Lower lobe of right lung (tissue), 2 donors: ENCODE measurements around the gene PDK1. TPM values are rescaled to one million over a fixed set of nuclear protein-coding genes. Genes with fewer than 3 reads are reported as not detected.
A peak's percentile ranks its signal among the peaks of the same experiment; 100 is the strongest.

ENCODE experiments used
- ATAC-seq, 2 donors: fragments of 200-7000 bp; cut with Tn5 transposase; one replicate each; pipeline ENCODE4 v1.9.1; 2020 to 2022; ENCODE audit warnings: mild to moderate bottlenecking in 2 of 2, moderate library complexity in 2 of 2
- DNase-seq: peaks from one replicate; pipeline ENCODE4 v3.0.0-alpha.2; 2020
- H3K27ac ChIP-seq: fragments of 200-600 bp; one replicate; pipeline ENCODE4 v1.8.0; 2022
- H3K27me3 ChIP-seq: fragments of 200-600 bp; one replicate; pipeline ENCODE4 v1.8.0; 2022; ENCODE audit warnings: low read depth
- H3K36me3 ChIP-seq: fragments of 200-600 bp; one replicate; pipeline ENCODE4 v1.8.0; 2022; ENCODE audit warnings: mild to moderate bottlenecking
- H3K4me1 ChIP-seq: fragments of 200-600 bp; one replicate; pipeline ENCODE4 v1.8.0; 2022
- H3K4me3 ChIP-seq: fragments of 200-600 bp; one replicate; pipeline ENCODE4 v1.8.0; 2022; ENCODE audit warnings: mild to moderate bottlenecking
- H3K9me3 ChIP-seq: fragments of 200-600 bp; one replicate; pipeline ENCODE4 v1.8.0; 2022
- intact Hi-C: fragments of 100-400 bp; cut with DNase I; formaldehyde crosslinking; loops from one replicate; pipeline ENCODE4 v1.11.0; 2022
- long read RNA-seq: library from polyadenylated mRNA; unstranded; transcript quantifications from one replicate; pipeline ENCODE4 v2.0.0, GENCODE V29; 2021
- total RNA-seq: library from RNA; stranded (reverse); fragmentation: NEBNext Ultra II Directional; extraction: Animal tissue kit (Norgen Biotek cat#: 25700); gene quantifications from one replicate; pipeline ENCODE4 v1.2.1, GENCODE V29; 2021
- TF ChIP-seq, protein P1 (sequence below): fragments of 200-600 bp; IDR thresholded peaks from one replicate; pipeline ENCODE4 v1.8.0; 2022; ENCODE audit warnings: antibody characterized with exemption, mild to moderate bottlenecking
- donor health status: DM: no; HTN: yes; CAD: no; lungs with severe emphysema.

Gene PDK1
- total RNA-seq = 9.5 TPM
- long read RNA-seq, partial matches to known transcripts = 4 of 5 reads
- long read RNA-seq, other reads (novel, unspliced or antisense) = 1 of 5 reads

DNA sequence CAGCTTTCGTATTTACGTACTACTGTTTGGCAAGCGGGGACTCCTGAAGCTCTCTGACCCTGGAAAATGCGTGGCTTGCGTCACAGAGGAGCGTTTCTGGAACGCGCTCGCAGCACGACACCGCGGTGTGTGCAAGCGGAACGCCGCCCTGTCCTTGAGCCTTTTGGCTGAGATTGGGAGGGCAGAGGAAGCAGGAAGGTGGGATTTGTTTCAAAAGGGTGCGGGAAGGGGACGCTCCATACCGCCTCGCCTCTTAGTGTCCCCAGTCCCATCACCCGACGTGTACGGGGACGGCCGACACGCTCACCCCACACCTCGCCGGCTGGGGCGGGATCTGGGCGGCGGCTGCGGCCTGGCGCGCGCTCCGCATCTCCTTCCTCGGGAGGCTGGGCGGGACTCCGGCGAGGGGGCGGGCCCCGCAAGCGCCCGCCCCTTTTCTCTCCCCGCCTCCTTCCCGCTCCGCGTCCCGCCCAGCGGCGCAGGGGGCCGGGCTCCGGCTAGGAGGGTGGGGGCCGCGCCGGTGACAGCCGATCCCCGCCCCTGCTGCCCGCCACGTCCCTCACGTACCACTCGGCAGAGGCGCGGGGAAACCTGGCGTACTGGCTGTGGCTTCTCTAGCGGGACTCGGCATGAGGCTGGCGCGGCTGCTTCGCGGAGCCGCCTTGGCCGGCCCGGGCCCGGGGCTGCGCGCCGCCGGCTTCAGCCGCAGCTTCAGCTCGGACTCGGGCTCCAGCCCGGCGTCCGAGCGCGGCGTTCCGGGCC lies at the start of gene PDK1:
TSS of gene PDK1 (plus strand) at position 569 of the 762 bp plus-strand sequence. CDS start at position 630, 61 bp downstream.
- H3K36me3 ChIP-seq = no peaks in the 10 kb centered on the region
- H3K9me3 ChIP-seq = no peaks in the 10 kb centered on the region
- H3K4me3 ChIP-seq = peak within 1 kb of the TSS; percentile 87
- ATAC-seq (peak; percentile 99), DNase-seq (peak; percentile 93)
- peaks cover 14% of the 10 kb centered on the region for H3K4me1 ChIP-seq
- H3K27ac ChIP-seq = peak within 1 kb of the TSS; percentile 93
- no peaks in the 10 kb centered on the region for H3K27me3 ChIP-seq
- intact Hi-C loops = no loop called here
- TF ChIP-seq, protein P1, sequence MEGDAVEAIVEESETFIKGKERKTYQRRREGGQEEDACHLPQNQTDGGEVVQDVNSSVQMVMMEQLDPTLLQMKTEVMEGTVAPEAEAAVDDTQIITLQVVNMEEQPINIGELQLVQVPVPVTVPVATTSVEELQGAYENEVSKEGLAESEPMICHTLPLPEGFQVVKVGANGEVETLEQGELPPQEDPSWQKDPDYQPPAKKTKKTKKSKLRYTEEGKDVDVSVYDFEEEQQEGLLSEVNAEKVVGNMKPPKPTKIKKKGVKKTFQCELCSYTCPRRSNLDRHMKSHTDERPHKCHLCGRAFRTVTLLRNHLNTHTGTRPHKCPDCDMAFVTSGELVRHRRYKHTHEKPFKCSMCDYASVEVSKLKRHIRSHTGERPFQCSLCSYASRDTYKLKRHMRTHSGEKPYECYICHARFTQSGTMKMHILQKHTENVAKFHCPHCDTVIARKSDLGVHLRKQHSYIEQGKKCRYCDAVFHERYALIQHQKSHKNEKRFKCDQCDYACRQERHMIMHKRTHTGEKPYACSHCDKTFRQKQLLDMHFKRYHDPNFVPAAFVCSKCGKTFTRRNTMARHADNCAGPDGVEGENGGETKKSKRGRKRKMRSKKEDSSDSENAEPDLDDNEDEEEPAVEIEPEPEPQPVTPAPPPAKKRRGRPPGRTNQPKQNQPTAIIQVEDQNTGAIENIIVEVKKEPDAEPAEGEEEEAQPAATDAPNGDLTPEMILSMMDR = no peak

DNA sequence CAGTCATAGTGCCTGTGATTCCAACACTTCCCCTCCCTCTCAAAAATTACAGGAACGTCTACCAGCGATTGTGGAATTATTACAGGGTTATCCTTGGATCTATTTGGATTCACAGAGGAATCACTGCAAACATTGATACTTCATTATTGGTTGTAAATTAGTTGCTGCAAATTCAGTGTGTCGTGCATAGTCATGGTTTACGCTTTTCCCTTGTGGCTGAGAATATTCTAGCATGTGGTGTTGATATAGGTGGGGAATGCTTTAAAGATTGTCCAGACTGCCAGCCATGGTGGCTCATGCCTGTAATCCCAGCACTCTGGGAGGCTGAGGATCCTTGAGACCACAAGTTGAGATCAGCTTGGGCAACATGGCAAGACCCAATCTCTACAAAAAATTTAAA lies 48.7 kb upstream of the PDK1 start:
- ATAC-seq = no peak

DNA sequence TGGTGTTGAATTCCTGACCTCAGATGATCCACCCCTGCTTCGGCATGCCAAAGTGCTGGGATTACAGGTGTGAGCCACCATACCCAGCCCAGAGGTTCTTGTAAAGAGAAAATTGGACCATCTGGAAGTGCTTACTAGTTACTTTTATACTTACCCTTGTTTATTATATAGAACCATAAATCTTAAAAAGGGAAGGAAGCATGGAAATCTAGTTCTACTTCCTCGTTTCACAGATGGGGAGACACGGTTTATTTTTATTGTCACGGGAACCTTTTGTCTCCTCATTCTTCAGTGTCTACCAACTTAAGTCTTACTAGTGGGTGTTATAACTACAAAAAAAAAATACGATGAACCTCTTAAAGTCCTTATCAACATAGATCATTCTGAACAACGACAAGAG lies 45.8 kb upstream of the PDK1 start:
- no peaks in the 10 kb centered on the region for H3K27me3 ChIP-seq
- intact Hi-C loops = no loop called here
- no peak for DNase-seq
- H3K36me3 ChIP-seq = peaks cover 10% of the 10 kb centered on the region
- no peaks in the 10 kb centered on the region for H3K4me1 ChIP-seq
- ATAC-seq = no peak
- peaks cover 19% of the 10 kb centered on the region for H3K9me3 ChIP-seq
- TF ChIP-seq, protein P1 = no peak
- no peak overlapping the region for H3K4me3 ChIP-seq
- H3K27ac ChIP-seq = no peak overlapping the region

More for the DNA sequence above, 48.7 kb upstream of the PDK1 start:
- no peaks in the 10 kb centered on the region for H3K27me3 ChIP-seq
- H3K36me3 ChIP-seq = peaks cover 21% of the 10 kb centered on the region
- no peak overlapping the region for H3K27ac ChIP-seq
- H3K4me3 ChIP-seq = no peak overlapping the region
- intact Hi-C loops = no loop called here
- DNase-seq = no peak
- peaks cover 10% of the 10 kb centered on the region for H3K9me3 ChIP-seq
- no peaks in the 10 kb centered on the region for H3K4me1 ChIP-seq
- TF ChIP-seq, protein P1 = no peak

DNA sequence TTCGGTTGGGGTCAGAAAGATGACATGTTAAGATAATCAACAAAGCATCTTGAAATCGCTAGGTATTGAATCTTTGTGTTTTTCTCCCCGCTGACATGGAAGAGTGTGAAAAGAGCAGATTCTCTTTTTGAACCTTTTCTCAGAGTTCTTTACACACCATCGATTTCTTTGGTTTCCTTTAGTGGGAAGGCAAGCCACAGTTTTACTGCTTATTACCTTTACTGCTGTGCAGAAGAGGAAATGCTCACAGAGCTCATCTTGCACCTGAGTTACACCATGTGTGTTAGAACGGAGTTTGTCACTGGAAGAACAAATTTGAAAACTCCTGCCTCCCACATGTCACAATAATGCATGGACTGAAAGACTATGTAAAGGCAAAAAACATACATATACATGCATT lies 45.3 kb upstream of the PDK1 start:
- ATAC-seq (no peak), DNase-seq (no peak)
- no peak overlapping the region for H3K4me3 ChIP-seq
- no peak overlapping the region for H3K27ac ChIP-seq
- H3K9me3 ChIP-seq = peaks cover 19% of the 10 kb centered on the region
- H3K27me3 ChIP-seq = no peaks in the 10 kb centered on the region
- H3K36me3 ChIP-seq = peaks cover 7% of the 10 kb centered on the region
- TF ChIP-seq, protein P1 = no peak
- H3K4me1 ChIP-seq = no peaks in the 10 kb centered on the region
- intact Hi-C loops = no loop called here

DNA sequence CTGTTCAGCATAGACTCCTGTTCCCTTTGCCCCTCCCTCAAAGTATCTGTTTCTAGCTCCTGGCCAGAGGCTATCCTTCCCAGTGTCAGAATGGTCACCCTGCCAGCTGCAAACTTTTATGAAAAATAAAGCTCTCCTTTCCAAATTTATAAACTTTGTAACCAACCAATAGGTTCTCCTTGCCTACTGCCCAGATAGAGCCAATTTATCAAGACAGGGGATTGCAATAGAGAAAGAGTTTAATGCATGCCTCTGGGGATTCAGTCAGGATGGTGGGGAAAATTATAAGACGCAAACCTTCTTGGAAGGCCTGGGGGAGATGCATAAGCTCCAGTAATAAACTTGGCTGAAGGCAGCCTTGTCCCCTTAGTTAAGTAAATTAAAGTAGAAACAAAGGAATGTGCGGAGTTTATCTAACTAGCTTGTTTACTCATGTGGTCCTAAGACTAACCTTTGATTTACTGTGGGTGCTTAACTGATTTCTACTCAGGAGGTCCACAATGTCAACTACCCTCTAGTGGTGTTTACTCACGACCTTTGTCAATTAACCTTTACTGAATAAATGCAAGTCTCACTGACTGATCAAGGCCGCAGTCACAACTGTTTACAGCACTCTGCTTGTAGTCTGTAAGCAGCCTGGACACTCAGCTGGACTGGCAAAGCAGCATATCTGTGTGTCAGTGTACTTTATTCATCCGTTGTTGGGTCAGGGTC lies 42.9 kb upstream of the PDK1 start:
- no peak overlapping the region for H3K4me3 ChIP-seq
- H3K36me3 ChIP-seq = peaks cover 6% of the 10 kb centered on the region
- H3K27me3 ChIP-seq = no peaks in the 10 kb centered on the region
- H3K9me3 ChIP-seq = peaks cover 19% of the 10 kb centered on the region
- no peak for ATAC-seq
- no peak overlapping the region for H3K27ac ChIP-seq
- intact Hi-C loops = no loop called here
- no peak for DNase-seq
- H3K4me1 ChIP-seq = no peaks in the 10 kb centered on the region
- TF ChIP-seq, protein P1 = no peak
